GM12878 (cell line): ENCODE data around the gene FRAS1. TPM values are rescaled to one million over a fixed set of nuclear protein-coding genes. Genes with fewer than 3 reads are reported as not detected.

Experiments
- ATAC-seq: fragments of 200-7000 bp; cut with Tn5 transposase; 3 replicates; pipeline ENCODE4 v1.9.1; 2020; ENCODE audit warnings: mild to moderate bottlenecking, moderate library complexity
- BruUV-seq: library from RNA; stranded (reverse); fragments of 400-500 nt; replicated peaks from 2 replicates; lab custom pipeline; 2021; lab: Mats Ljungman, UMichigan
- CTCF ChIA-PET: fragments of 300-600 bp; sonication (Branson Sonifier 250); formaldehyde crosslinking; extraction: SDS; loops from one replicate; lab custom pipeline; 2021; ENCODE audit warnings: inconsistent platforms; lab: Yijun Ruan, JAX
- POLR2A ChIA-PET: fragments of 350-600 bp; formaldehyde crosslinking; extraction: SDS; loops from one replicate; lab custom pipeline; 2021; ENCODE audit warnings: inconsistent platforms; lab: Charles Lee
- RAD21 ChIA-PET: fragments of 300-600 bp; sonication (Branson Sonifier 250); formaldehyde crosslinking; loops from one replicate; lab custom pipeline; 2023; ENCODE audit warnings: antibody characterized with exemption; ENCODE audit not compliant: unreplicated experiment; lab: Charles Lee
- SMC1A ChIA-PET: fragments of 300-600 bp; sonication (Branson Sonifier 250); formaldehyde crosslinking; loops from one replicate; lab custom pipeline; 2023; ENCODE audit not compliant: unreplicated experiment, uncharacterized antibody; lab: Charles Lee
- DNase-seq: peaks from one replicate; pipeline ENCODE4 v3.0.0-alpha.2; 2011; ENCODE audit warnings: low read depth, low spot score
- FAIRE-seq: peaks from 3 replicates; lab custom pipeline; 2011; peaks lifted over from hg19 to GRCh38; lab: Jason Lieb, UNC
- H2AFZ ChIP-seq: 2 replicates; pipeline ENCODE4 v1.6.0; 2011; ENCODE audit warnings: low read depth, low read length, control low read depth; ENCODE audit not compliant: control insufficient read depth
- H3K27ac ChIP-seq: 2 replicates; pipeline ENCODE4 v1.5.1; 2011; ENCODE audit warnings: control low read depth; ENCODE audit not compliant: control insufficient read depth, insufficient read depth
- H3K27me3 ChIP-seq, 2 experiments: replicated peaks in 1 of 2; 2 replicates each; pipeline versions ENCODE4 v1.6.0 to v1.6.1; 2011; ENCODE audit warnings: low read length in 1 of 2; ENCODE audit not compliant: control insufficient read depth in 2 of 2, insufficient read depth in 2 of 2
- H3K36me3 ChIP-seq, 2 experiments: 2 replicates each; pipeline ENCODE4 v1.5.1; 2011; ENCODE audit warnings: low read length in 1 of 2; ENCODE audit not compliant: control insufficient read depth in 2 of 2, insufficient read depth in 2 of 2
- H3K4me1 ChIP-seq: 2 replicates; pipeline ENCODE4 v1.6.1; 2011; ENCODE audit warnings: mild to moderate bottlenecking, low read length, moderate library complexity, mixed read lengths; ENCODE audit not compliant: control insufficient read depth, insufficient read depth
- H3K4me2 ChIP-seq: 2 replicates; pipeline ENCODE4 v1.6.0; 2011; ENCODE audit warnings: control low read depth; ENCODE audit not compliant: control insufficient read depth, insufficient read depth
- H3K4me3 ChIP-seq: fragments of 200-600 bp; sonication (generic); 2 replicates; pipeline ENCODE4 v1.5.1; 2016
- H3K79me2 ChIP-seq: 2 replicates; pipeline ENCODE4 v1.6.0; 2011; ENCODE audit warnings: low read length; ENCODE audit not compliant: control insufficient read depth, insufficient read depth
- H3K9ac ChIP-seq: 2 replicates; pipeline ENCODE4 v1.8.0; 2011; ENCODE audit warnings: low read length, control low read depth, mixed read lengths; ENCODE audit not compliant: control insufficient read depth, insufficient read depth
- H3K9me3 ChIP-seq: replicated peaks from 3 replicates; pipeline ENCODE4 v1.5.1; 2011; ENCODE audit warnings: mild to moderate bottlenecking, low read length; ENCODE audit not compliant: control insufficient read depth, insufficient read depth
- H4K20me1 ChIP-seq: 2 replicates; pipeline ENCODE4 v1.6.0; 2011; ENCODE audit not compliant: control insufficient read depth, insufficient read depth
- BRCA1 ChIP-seq: IDR thresholded peaks from 2 replicates; pipeline ENCODE4 v1.6.1; 2011; ENCODE audit warnings: low read depth, low read length, improper control_type of control experiment
- HDAC6 ChIP-seq: fragments of 200-600 bp; sonication (generic); IDR thresholded peaks from one replicate; pipeline ENCODE4 v1.8.0; 2017; ENCODE audit warnings: antibody characterized with exemption; ENCODE audit not compliant: unreplicated experiment
- IRF4 ChIP-seq: IDR thresholded peaks from 2 replicates; pipeline ENCODE4 v1.6.1; 2011; ENCODE audit warnings: low read depth, low read length
- PAX8 ChIP-seq: fragments of 450-650 bp; IDR thresholded peaks from 2 replicates; pipeline ENCODE4 v1.6.1; 2017; ENCODE audit warnings: mild to moderate bottlenecking, moderate library complexity
- SMAD5 ChIP-seq: IDR thresholded peaks from 2 replicates; pipeline ENCODE4 v1.6.1; 2016; ENCODE audit warnings: antibody characterized with exemption, low read depth
- SREBF2 ChIP-seq: IDR thresholded peaks from 2 replicates; pipeline ENCODE4 v1.6.1; 2012; ENCODE audit warnings: mild to moderate bottlenecking, low read length
- WGBS: methylation state at CpG from one replicate; pipeline ENCODE4 v1.1.6; 2016; ENCODE audit warnings: low lambda C conversion rate; ENCODE audit not compliant: insufficient replicate concordance, insufficient coverage; ENCODE audit errors: missing lambda C conversion rate; 5-methylcytosine and 5-hydroxymethylcytosine counted together
- in situ Hi-C: fragments of 300-500 bp; cut with MboI; formaldehyde crosslinking; loops from 9 replicates; pipeline ENCODE4 v1.14.3; 2018; ENCODE audit warnings: mixed read lengths
- intact Hi-C: fragments of 100-400 bp; cut with micrococcal nuclease; formaldehyde crosslinking; loops from one replicate; pipeline ENCODE4 v1.14.2; 2022; ENCODE audit not compliant: unreplicated experiment
- polyA plus RNA-seq, 11 experiments: library from polyadenylated mRNA; depleted of rRNA in 4 of 11; unstranded in 6 of 11; stranded (reverse) in 5 of 11; fragments of >200 nt; fragmentation: Nextera tagmentation in 4 of 11; fragmentation: Illumina TruSeq in 1 of 11; extraction: Ambion mirVana in 4 of 11; extraction: Trizol in 1 of 11; gene quantifications; 1 replicate in 1 of 11; 2 replicates in 10 of 11; pipeline versions ENCODE4 v1.2.1 to v1.2.3, GENCODE V29; 2011 to 2016; ENCODE audit warnings: inconsistent platforms in 2 of 11, missing spikeins in 2 of 11, low read depth in 1 of 11
- total RNA-seq, 4 experiments: library from RNA; depleted of rRNA in 3 of 4; stranded (reverse); fragments of >200 nt in 3 of 4; fragmentation: Illumina TruSeq in 1 of 4; extraction: Trizol in 1 of 4; gene quantifications; 2 replicates each; pipeline versions ENCODE4 v1.2.1 to v1.2.3, GENCODE V29; 2013 to 2021
- TF ChIP-seq, protein P1 (sequence below): fragments of 450-650 bp; IDR thresholded peaks from 2 replicates; pipeline ENCODE4 v1.6.1; 2018; ENCODE audit warnings: borderline replicate concordance, mild to moderate bottlenecking; ENCODE audit not compliant: partially characterized antibody
- TF ChIP-seq, protein P2 (sequence below): IDR thresholded peaks from 2 replicates; pipeline ENCODE4 v1.6.1; 2012; ENCODE audit warnings: low read depth, low read length, improper control_type of control experiment
- TF ChIP-seq, protein P3 (sequence below): fragments of 450-650 bp; IDR thresholded peaks from 2 replicates; pipeline ENCODE4 v1.6.1; 2017; ENCODE audit warnings: mild to moderate bottlenecking
- TF ChIP-seq, protein P4 (sequence below): IDR thresholded peaks from 2 replicates; pipeline ENCODE4 v1.6.1; 2012; ENCODE audit warnings: low read depth, low read length, improper control_type of control experiment

The FRAS1 gene
- total and polyA plus RNA-seq, 10 of the 15 experiments (the other 5 are each of a cell fraction or from before 2014, with no cell fraction given): 0.08 to 11.7 (median 0.20) TPM

DNA sequence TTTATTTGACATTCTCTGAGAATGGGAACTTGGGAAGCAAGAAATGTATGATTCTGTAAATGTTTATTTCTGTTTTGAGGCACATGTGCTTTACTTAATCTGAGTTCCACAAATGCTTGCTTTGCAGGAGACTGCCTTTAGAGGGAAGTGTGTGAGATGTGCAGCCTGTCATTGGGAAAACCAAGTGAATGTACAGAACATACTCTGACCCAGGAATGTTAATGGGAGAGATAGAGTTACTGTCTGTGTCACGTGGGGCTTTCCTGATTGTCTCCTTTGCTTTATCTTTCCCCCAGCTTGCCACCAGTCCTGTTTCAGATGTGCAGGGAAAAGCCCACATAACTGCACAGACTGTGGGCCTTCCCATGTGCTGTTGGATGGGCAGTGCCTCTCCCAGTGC is 275.9 kb downstream of the FRAS1 start:
- 0% methylated on average over 1 of the region's 1 CpG for WGBS
- FAIRE-seq: no peak
- RAD21 ChIA-PET: no interaction called here

More for the DNA sequence above, 275.9 kb downstream of the FRAS1 start:
- Histone ChIP-seq H3K27me3 (no peaks in the 10 kb centered on the region), H3K9ac (no peak overlapping the region), H3K4me3 (no peak overlapping the region), H3K27ac (no peak overlapping the region), H3K79me2 (no peaks in the 10 kb centered on the region), H3K4me1 (no peaks in the 10 kb centered on the region), H3K9me3 (no peaks in the 10 kb centered on the region), H3K4me2 (no peak overlapping the region), H3K36me3 (no peaks in the 10 kb centered on the region), H2AFZ (no peak overlapping the region), H4K20me1 (no peaks in the 10 kb centered on the region)
- in situ Hi-C loops: no loop called here
- DNase-seq (no peak), ATAC-seq (no peak)
- ChIA-PET SMC1A (interaction anchor here (1.4 to 1.6 kb wide), 4 partner anchors 13 to 39 kb away, joined by 3 to 6 read pairs (median 4); no protein-coding TSS in a partner anchor), CTCF (interaction anchor here (0.6 to 0.9 kb wide), 3 partner anchors 9 to 81 kb away, joined by 3 to 4 read pairs (median 3); no protein-coding TSS in a partner anchor), POLR2A (no interaction called here)
- no TSS peak for BruUV-seq
- no peak for TF ChIP-seq IRF4
- TF ChIP-seq, protein P1, sequence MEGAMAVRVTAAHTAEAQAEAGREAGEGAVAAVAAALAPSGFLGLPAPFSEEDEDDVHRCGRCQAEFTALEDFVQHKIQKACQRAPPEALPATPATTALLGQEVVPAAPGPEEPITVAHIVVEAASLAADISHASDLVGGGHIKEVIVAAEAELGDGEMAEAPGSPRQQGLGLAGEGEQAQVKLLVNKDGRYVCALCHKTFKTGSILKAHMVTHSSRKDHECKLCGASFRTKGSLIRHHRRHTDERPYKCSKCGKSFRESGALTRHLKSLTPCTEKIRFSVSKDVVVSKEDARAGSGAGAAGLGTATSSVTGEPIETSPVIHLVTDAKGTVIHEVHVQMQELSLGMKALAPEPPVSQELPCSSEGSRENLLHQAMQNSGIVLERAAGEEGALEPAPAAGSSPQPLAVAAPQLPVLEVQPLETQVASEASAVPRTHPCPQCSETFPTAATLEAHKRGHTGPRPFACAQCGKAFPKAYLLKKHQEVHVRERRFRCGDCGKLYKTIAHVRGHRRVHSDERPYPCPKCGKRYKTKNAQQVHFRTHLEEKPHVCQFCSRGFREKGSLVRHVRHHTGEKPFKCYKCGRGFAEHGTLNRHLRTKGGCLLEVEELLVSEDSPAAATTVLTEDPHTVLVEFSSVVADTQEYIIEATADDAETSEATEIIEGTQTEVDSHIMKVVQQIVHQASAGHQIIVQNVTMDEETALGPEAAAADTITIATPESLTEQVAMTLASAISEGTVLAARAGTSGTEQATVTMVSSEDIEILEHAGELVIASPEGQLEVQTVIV: no peak
- no peak for TF ChIP-seq HDAC6
- no peak for TF ChIP-seq BRCA1
- TF ChIP-seq, protein P2, sequence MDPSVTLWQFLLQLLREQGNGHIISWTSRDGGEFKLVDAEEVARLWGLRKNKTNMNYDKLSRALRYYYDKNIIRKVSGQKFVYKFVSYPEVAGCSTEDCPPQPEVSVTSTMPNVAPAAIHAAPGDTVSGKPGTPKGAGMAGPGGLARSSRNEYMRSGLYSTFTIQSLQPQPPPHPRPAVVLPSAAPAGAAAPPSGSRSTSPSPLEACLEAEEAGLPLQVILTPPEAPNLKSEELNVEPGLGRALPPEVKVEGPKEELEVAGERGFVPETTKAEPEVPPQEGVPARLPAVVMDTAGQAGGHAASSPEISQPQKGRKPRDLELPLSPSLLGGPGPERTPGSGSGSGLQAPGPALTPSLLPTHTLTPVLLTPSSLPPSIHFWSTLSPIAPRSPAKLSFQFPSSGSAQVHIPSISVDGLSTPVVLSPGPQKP: no peak
- TF ChIP-seq PAX8: no peak
- TF ChIP-seq, protein P3, sequence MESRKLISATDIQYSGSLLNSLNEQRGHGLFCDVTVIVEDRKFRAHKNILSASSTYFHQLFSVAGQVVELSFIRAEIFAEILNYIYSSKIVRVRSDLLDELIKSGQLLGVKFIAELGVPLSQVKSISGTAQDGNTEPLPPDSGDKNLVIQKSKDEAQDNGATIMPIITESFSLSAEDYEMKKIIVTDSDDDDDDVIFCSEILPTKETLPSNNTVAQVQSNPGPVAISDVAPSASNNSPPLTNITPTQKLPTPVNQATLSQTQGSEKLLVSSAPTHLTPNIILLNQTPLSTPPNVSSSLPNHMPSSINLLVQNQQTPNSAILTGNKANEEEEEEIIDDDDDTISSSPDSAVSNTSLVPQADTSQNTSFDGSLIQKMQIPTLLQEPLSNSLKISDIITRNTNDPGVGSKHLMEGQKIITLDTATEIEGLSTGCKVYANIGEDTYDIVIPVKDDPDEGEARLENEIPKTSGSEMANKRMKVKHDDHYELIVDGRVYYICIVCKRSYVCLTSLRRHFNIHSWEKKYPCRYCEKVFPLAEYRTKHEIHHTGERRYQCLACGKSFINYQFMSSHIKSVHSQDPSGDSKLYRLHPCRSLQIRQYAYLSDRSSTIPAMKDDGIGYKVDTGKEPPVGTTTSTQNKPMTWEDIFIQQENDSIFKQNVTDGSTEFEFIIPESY: no peak
- TF ChIP-seq, protein P4, sequence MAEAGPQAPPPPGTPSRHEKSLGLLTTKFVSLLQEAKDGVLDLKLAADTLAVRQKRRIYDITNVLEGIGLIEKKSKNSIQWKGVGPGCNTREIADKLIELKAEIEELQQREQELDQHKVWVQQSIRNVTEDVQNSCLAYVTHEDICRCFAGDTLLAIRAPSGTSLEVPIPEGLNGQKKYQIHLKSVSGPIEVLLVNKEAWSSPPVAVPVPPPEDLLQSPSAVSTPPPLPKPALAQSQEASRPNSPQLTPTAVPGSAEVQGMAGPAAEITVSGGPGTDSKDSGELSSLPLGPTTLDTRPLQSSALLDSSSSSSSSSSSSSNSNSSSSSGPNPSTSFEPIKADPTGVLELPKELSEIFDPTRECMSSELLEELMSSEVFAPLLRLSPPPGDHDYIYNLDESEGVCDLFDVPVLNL: no peak
- no peak for TF ChIP-seq SREBF2
- no peak for TF ChIP-seq SMAD5
- intact Hi-C loops: no loop called here
